GM13977 (cell line): Measurements from ENCODE around the gene CHD5.
A peak's percentile ranks its signal among the peaks of the same experiment; 100 is the strongest.

Experiments used
- DNase-seq: peaks from one replicate; pipeline ENCODE4 v3.0.0; 2012; ENCODE audit warnings: low spot score
- CTCF ChIP-seq: IDR thresholded peaks from 2 replicates; pipeline ENCODE4 v1.5.1; 2012; ENCODE audit warnings: mild to moderate bottlenecking, control low read depth; ENCODE audit not compliant: insufficient read depth; ENCODE audit errors: extremely low read depth, missing control alignments
- in situ Hi-C: fragments of 300-500 bp; cut with MboI; formaldehyde crosslinking; loops from one replicate; pipeline ENCODE4 v1.12.0; 2022; ENCODE audit warnings: low sequenced_read_pairs, low pct_unique_long_range_greater_than_20kb, mixed read lengths, inconsistent platforms; ENCODE audit not compliant: unreplicated experiment

Gene CHD5

GRCh38 chr1:6130036-6130435 lies 50.1 kb downstream of the CHD5 start:
- TF ChIP-seq CTCF: no peak
- in situ Hi-C loops: no loop called here
- no peak for DNase-seq

GRCh38 chr1:6129313-6129712 lies 50.8 kb downstream of the CHD5 start:
- in situ Hi-C loops: no loop called here
- DNase-seq: no peak
- no peak for TF ChIP-seq CTCF

GRCh38 chr1:6128276-6129081 lies 51.6 kb downstream of the CHD5 start:
- no peak for TF ChIP-seq CTCF
- in situ Hi-C loops: no loop called here
- no peak for DNase-seq

- in situ Hi-C loops: no loop called here
- peak; percentile 79 for DNase-seq
- no peak for TF ChIP-seq CTCF
Observed at GRCh38 chr1:6127587-6128163, 52.4 kb downstream of the CHD5 start.

GRCh38 chr1:6126521-6127067 lies 53.5 kb downstream of the CHD5 start:
- no peak for DNase-seq
- in situ Hi-C loops: no loop called here
- no peak for TF ChIP-seq CTCF

GRCh38 chr1:6126028-6126427 lies 54.1 kb downstream of the CHD5 start:
- DNase-seq: no peak
- in situ Hi-C loops: no loop called here
- no peak for TF ChIP-seq CTCF
